ENCODE results near the gene CYB5A.

- no peak for TF ChIP-seq POLR2A (IDR thresholded peaks at IDR 0.05; ENCODE audit: low read length)
- TF ChIP-seq GATA1 (IDR thresholded peaks at IDR 0.05; ENCODE audit: low read depth, low read length), result no peak
These were observed 49.8 kb downstream of the CYB5A start for GRCh38 chr18:74241970-74242369.

Measured in erythroblast (primary cell).